HFFc6 (cell line): ENCODE measurements around the gene ARHGEF17. TPM values are rescaled to one million over a fixed set of nuclear protein-coding genes. Genes with fewer than 3 reads are reported as not detected.

Source experiments
- DNase-seq: peaks from one replicate; pipeline ENCODE4 v3.0.0-alpha.2; 2018
- H3K27ac Mint-ChIP-seq: 2 replicates; pipeline ENCODE4 v1.8.0; 2020; ENCODE audit warnings: mild to moderate bottlenecking, mixed read lengths
- H3K27me3 Mint-ChIP-seq: 2 replicates; pipeline ENCODE4 v1.8.0; 2021; ENCODE audit warnings: mild to moderate bottlenecking, moderate library complexity, mixed read lengths; ENCODE audit not compliant: insufficient read depth
- H3K36me3 Mint-ChIP-seq: 2 replicates; pipeline ENCODE4 v1.8.0; 2021; ENCODE audit warnings: low read depth, mixed read lengths
- H3K4me1 Mint-ChIP-seq: 2 replicates; pipeline ENCODE4 v1.8.0; 2020; ENCODE audit warnings: low read depth, mixed read lengths
- H3K4me3 Mint-ChIP-seq: 2 replicates; pipeline ENCODE4 v1.8.0; 2020; ENCODE audit warnings: mild to moderate bottlenecking, moderate library complexity, mixed read lengths
- H3K9me3 Mint-ChIP-seq: 2 replicates; pipeline ENCODE4 v1.8.0; 2020; ENCODE audit warnings: mild to moderate bottlenecking, mixed read lengths
- total RNA-seq, 6 experiments: library from RNA; stranded (reverse); fragmentation: NEBNext Ultra II Directional; extraction: Animal tissue kit (Norgen Biotek cat#: 25700); gene quantifications; 2 replicates in 1 of 6; 3 replicates in 5 of 6; pipeline ENCODE4 v1.2.3, GENCODE V29; 2021
- TF ChIP-seq, protein P1 (sequence below): fragments of 200-600 bp; sonication (generic); IDR thresholded peaks from 2 replicates; pipeline ENCODE4 v1.5.0; 2021; ENCODE audit warnings: antibody characterized with exemption, mild to moderate bottlenecking

The ARHGEF17 gene
- total RNA-seq, 6 experiments from 2014 or later: 84.6 to 112 (median 92.1) TPM

DNA sequence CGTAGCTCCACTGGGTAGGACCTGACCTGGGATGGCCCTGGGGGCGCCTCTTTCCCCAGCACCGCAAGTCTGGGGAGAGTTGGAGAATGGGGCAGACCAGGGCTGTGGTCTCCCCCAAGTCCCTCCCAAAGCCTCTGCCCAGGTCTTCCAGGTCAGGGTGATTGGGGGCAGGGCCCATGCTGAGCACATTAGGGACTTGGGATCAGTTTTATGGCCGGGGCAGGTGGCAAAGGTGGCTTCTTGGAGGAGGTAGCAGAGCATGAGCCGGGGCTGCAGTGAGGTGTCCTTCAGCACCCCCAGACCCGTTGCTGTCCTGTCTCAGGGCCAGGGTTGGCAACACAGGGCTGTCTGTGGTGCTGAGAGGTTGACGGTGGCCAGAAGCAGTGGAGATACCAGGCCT lies 74.1 kb downstream of the ARHGEF17 start:
- H3K4me3 Mint-ChIP-seq: no peak overlapping the region
- H3K4me1 Mint-ChIP-seq: peaks cover 33% of the 10 kb centered on the region
- DNase-seq: no peak
- H3K9me3 Mint-ChIP-seq: no peaks in the 10 kb centered on the region
- TF ChIP-seq, protein P1, sequence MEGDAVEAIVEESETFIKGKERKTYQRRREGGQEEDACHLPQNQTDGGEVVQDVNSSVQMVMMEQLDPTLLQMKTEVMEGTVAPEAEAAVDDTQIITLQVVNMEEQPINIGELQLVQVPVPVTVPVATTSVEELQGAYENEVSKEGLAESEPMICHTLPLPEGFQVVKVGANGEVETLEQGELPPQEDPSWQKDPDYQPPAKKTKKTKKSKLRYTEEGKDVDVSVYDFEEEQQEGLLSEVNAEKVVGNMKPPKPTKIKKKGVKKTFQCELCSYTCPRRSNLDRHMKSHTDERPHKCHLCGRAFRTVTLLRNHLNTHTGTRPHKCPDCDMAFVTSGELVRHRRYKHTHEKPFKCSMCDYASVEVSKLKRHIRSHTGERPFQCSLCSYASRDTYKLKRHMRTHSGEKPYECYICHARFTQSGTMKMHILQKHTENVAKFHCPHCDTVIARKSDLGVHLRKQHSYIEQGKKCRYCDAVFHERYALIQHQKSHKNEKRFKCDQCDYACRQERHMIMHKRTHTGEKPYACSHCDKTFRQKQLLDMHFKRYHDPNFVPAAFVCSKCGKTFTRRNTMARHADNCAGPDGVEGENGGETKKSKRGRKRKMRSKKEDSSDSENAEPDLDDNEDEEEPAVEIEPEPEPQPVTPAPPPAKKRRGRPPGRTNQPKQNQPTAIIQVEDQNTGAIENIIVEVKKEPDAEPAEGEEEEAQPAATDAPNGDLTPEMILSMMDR: no peak
- peaks cover 4% of the 10 kb centered on the region; the same call in 1 of the 2 replicates for H3K27me3 Mint-ChIP-seq
- no peak overlapping the region for H3K27ac Mint-ChIP-seq
- 0 out of 2 replicates have a peak, but pooled peaks cover 1% of the 10 kb centered on the region for H3K36me3 Mint-ChIP-seq

DNA sequence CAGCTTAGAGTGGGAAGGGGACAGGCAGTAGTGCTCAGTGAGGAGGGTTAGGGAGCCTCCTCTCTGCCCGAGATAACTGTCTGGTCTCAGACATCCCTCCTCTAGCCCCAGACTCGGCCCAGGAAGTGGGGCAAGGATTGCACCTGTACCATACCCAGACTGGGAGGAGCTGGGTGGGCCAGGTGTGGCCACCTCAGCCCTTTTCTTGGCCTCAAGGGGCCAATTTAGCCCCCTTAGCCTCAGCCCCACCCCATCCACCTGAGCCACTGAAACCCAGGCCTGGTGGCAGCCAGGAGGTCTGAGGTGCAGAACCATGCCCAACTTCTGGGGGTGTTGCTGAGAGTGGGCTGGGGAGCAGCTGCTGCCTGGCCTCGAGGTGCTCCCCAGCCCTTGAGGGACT lies 74.7 kb downstream of the ARHGEF17 start:
- no peak for DNase-seq
- Mint-ChIP-seq H3K27ac (no peak overlapping the region), H3K27me3 (peaks cover 3% of the 10 kb centered on the region; the same call in 1 of the 2 replicates), H3K4me3 (no peak overlapping the region), H3K9me3 (no peaks in the 10 kb centered on the region), H3K4me1 (peaks cover 28% of the 10 kb centered on the region), H3K36me3 (no peaks in the 10 kb centered on the region)
- TF ChIP-seq, protein P1: no peak

DNA sequence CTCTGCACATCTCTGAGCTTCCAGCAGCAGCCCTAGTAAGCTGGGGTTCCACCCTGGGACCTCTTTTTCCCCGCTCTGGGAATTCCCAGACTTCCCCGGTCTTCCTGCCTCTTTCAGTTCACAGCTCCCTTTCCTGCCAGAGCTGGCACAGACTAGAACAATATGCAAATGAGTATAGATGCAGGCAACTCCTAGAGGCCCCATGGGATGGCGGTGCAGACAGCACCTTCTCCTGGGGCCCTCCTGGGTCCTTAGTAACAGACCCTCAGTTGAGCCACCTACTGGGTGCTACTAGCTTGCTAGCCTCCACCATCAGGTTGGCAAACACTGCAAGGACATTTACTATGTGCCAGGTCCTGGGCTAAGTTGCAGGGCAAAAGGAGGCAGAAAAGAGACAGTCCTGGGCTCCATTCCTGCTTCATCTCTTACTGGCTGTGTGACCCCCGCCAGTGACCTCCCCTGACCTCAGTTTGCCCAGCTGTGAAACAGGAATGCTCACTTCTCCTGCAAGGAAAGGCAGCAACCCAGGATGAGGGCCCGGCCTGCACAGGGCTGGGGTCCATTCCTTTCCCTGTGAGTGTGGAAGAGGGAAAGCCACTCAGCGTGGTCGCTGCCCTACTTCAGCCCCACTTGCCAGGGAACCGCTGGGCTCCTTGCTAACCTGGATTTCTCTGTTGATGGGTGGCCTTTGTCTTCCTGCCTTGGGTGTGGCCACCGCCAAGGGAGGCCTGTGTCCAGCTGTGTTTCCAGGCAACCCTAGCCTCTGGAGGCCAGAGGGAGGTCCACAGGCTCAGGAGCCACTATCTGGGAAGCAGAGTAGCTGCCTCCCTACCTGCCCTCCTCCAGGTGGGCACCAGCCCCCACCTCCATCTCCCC lies 75.4 kb downstream of the ARHGEF17 start:
- TF ChIP-seq, protein P1: no peak
- no peak overlapping the region for H3K4me3 Mint-ChIP-seq
- H3K36me3 Mint-ChIP-seq: no peaks in the 10 kb centered on the region
- H3K4me1 Mint-ChIP-seq: peaks cover 28% of the 10 kb centered on the region
- no peak overlapping the region for H3K27ac Mint-ChIP-seq
- H3K9me3 Mint-ChIP-seq: no peaks in the 10 kb centered on the region
- no peak for DNase-seq
- peaks cover 3% of the 10 kb centered on the region; the same call in 1 of the 2 replicates for H3K27me3 Mint-ChIP-seq

DNA sequence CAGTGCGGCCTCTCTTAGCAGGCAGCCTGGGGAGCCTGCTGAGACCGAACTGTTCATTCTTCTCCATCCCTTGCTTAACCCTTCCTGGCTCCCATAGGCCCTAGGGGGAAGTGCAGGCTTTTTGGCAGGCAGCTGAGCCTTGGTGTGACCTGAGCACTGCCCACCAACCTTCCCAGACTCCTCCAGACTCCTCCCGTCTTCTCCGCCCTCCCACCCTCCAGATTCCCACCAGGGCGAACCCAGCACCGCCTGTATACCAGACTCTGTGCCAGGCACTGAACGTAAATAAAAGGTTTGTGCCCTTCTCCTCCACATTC lies 76.0 kb downstream of the ARHGEF17 start:
- peaks cover 3% of the 10 kb centered on the region; the same call in 1 of the 2 replicates for H3K27me3 Mint-ChIP-seq
- H3K9me3 Mint-ChIP-seq: no peaks in the 10 kb centered on the region
- H3K4me3 Mint-ChIP-seq: no peak overlapping the region
- H3K4me1 Mint-ChIP-seq: peaks cover 31% of the 10 kb centered on the region
- DNase-seq: no peak
- H3K27ac Mint-ChIP-seq: no peak overlapping the region
- no peaks in the 10 kb centered on the region for H3K36me3 Mint-ChIP-seq
- TF ChIP-seq, protein P1: no peak

DNA sequence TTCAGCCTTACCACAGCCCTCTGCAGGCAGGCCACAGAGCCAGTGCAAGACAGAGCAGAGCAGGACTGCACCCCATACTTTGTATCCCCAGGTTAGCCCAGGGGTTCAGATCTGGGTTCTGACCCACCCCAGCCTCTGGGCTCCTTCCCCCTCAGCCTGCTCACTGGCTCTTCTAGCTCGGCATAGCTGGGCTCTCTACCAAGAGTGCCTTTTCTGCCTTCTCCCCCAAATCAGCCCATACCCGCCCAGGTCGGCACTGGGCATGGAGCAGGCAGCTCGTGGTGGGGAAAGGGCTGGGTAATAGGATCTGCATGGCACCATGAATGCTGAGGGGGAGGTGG lies 76.4 kb downstream of the ARHGEF17 start:
- no peak overlapping the region for H3K4me3 Mint-ChIP-seq
- no peak overlapping the region for H3K27ac Mint-ChIP-seq

More for the DNA sequence above, 76.4 kb downstream of the ARHGEF17 start:
- H3K9me3 Mint-ChIP-seq: no peaks in the 10 kb centered on the region
- TF ChIP-seq, protein P1: no peak
- H3K36me3 Mint-ChIP-seq: no peaks in the 10 kb centered on the region
- DNase-seq: no peak
- peaks cover 3% of the 10 kb centered on the region; the same call in 1 of the 2 replicates for H3K27me3 Mint-ChIP-seq
- H3K4me1 Mint-ChIP-seq: peaks cover 34% of the 10 kb centered on the region
